B cell (primary cell): Measurements from ENCODE around the gene BACE1-AS. TPM values are rescaled to one million over a fixed set of nuclear protein-coding genes. Genes with fewer than 3 reads are reported as not detected.

ENCODE experiments used
- ATAC-seq: fragments of 200-7000 bp; cut with Tn5 transposase; one replicate; pipeline ENCODE4 v1.10.0; 2021; ENCODE audit warnings: low read depth, mild to moderate bottlenecking, moderate number of reproducible peaks, moderate library complexity
- CTCF ChIA-PET: fragments of 350-600 bp; sonication (Branson Sonifier 250); formaldehyde crosslinking; loops from one replicate; lab custom pipeline; 2021; ENCODE audit warnings: antibody characterized with exemption, inconsistent platforms; lab: Charles Lee
- POLR2A ChIA-PET: fragments of 350-600 bp; sonication (Branson Sonifier 250); formaldehyde crosslinking; loops from one replicate; lab custom pipeline; 2021; ENCODE audit warnings: antibody characterized with exemption; lab: Charles Lee
- DNase-seq: peaks from one replicate; pipeline ENCODE4 v3.0.0; 2013
- H2AFZ ChIP-seq: 2 replicates; pipeline ENCODE4 v1.6.1; 2012; ENCODE audit warnings: mild to moderate bottlenecking, low read depth, low read length; ENCODE audit not compliant: insufficient read depth, poor library complexity, severe bottlenecking
- H3K27ac ChIP-seq, 2 donors: 1 replicate in 1 of 2; 2 replicates in 1 of 2; pipeline ENCODE4 v1.5.1; 2012 to 2013; ENCODE audit warnings: low read length in 2 of 2, mild to moderate bottlenecking in 2 of 2, moderate library complexity in 1 of 2
- H3K27me3 ChIP-seq, 4 experiments: fragments of 200-600 bp in 1 of 4; sonication (generic) in 1 of 4; replicated peaks in 1 of 4; 1 replicate in 2 of 4; 2 replicates in 2 of 4; pipeline versions ENCODE4 v1.6.1 to v1.7.0; 2013 to 2016; ENCODE audit warnings: low read length in 3 of 4, mild to moderate bottlenecking in 2 of 4, mixed read lengths in 1 of 4, moderate library complexity in 1 of 4; ENCODE audit not compliant: insufficient read depth in 4 of 4, control insufficient read depth in 3 of 4; ENCODE audit errors: control extremely low read depth in 1 of 4
- H3K36me3 ChIP-seq, 2 experiments: replicated peaks in 1 of 2; 1 replicate in 1 of 2; 2 replicates in 1 of 2; pipeline versions ENCODE4 v1.6.1 to v1.7.1; 2013; ENCODE audit warnings: low read length in 1 of 2; ENCODE audit not compliant: insufficient read depth in 2 of 2, control insufficient read depth in 1 of 2; ENCODE audit errors: control extremely low read depth in 1 of 2, extremely low read depth in 1 of 2
- H3K4me1 ChIP-seq, 2 donors: fragments of 200-600 bp in 1 of 2; sonication (generic) in 1 of 2; 1 replicate in 1 of 2; 2 replicates in 1 of 2; pipeline versions ENCODE4 v1.5.1 to v1.6.1; 2013 to 2017; ENCODE audit warnings: low read length in 2 of 2; ENCODE audit not compliant: control insufficient read depth in 2 of 2, insufficient read depth in 2 of 2
- H3K4me2 ChIP-seq: replicated peaks from 2 replicates; pipeline ENCODE3; 2012; ENCODE audit warnings: mild to moderate bottlenecking, low read depth, low read length; ENCODE audit not compliant: poor library complexity, severe bottlenecking
- H3K4me3 ChIP-seq, 5 experiments: fragments of 200-600 bp in 1 of 5; sonication (generic) in 1 of 5; 1 replicate in 3 of 5; 2 replicates in 2 of 5; pipeline versions ENCODE4 v1.5.1 to v1.7.0; 2011 to 2016; ENCODE audit warnings: low read length in 4 of 5, mild to moderate bottlenecking in 4 of 5, low read depth in 2 of 5, control low read depth in 1 of 5, moderate library complexity in 1 of 5; ENCODE audit not compliant: insufficient read depth in 1 of 5; ENCODE audit errors: control extremely low read depth in 1 of 5, extremely low read depth in 1 of 5
- H3K79me2 ChIP-seq: fragments of 200-600 bp; sonication (generic); one replicate; pipeline ENCODE4 v1.6.0; 2016; ENCODE audit warnings: low read length; ENCODE audit not compliant: control insufficient read depth, insufficient read depth
- H3K9ac ChIP-seq: fragments of 200-600 bp; sonication (generic); 2 replicates; pipeline ENCODE4 v1.6.1; 2017; ENCODE audit warnings: mild to moderate bottlenecking, low read length, moderate library complexity
- H3K9me3 ChIP-seq, 3 donors: one replicate each; pipeline versions ENCODE4 v1.6.1 to v1.7.1; 2013; ENCODE audit warnings: low read length in 2 of 3; ENCODE audit not compliant: control insufficient read depth in 2 of 3, insufficient read depth in 1 of 3; ENCODE audit errors: control extremely low read depth in 1 of 3
- H4K20me1 ChIP-seq: 2 replicates; pipeline ENCODE4 v1.6.0; 2012; ENCODE audit warnings: mild to moderate bottlenecking, low read length; ENCODE audit not compliant: insufficient read depth, control insufficient read depth, poor library complexity, severe bottlenecking
- H3K27ac Mint-ChIP-seq: one replicate; pipeline ENCODE4 v1.8.0; 2021; ENCODE audit warnings: mixed read lengths
- H3K27me3 Mint-ChIP-seq: one replicate; pipeline ENCODE4 v1.8.0; 2021; ENCODE audit warnings: mixed read lengths
- H3K4me1 Mint-ChIP-seq: one replicate; pipeline ENCODE4 v1.8.0; 2021; ENCODE audit warnings: mixed read lengths
- H3K4me3 Mint-ChIP-seq: one replicate; pipeline ENCODE4 v1.8.0; 2021; ENCODE audit warnings: mixed read lengths
- H3K9me3 Mint-ChIP-seq: one replicate; pipeline ENCODE4 v1.8.0; 2022; ENCODE audit warnings: mixed read lengths; ENCODE audit not compliant: insufficient read depth
- CTCF ChIP-seq: fragments of 200-600 bp; IDR thresholded peaks from one replicate; pipeline ENCODE4 v1.8.0; 2022; ENCODE audit warnings: antibody characterized with exemption, mild to moderate bottlenecking
- EZH2 ChIP-seq: IDR thresholded peaks from 2 replicates; pipeline ENCODE4 v1.6.1; 2012; ENCODE audit warnings: borderline replicate concordance, low read depth, mild to moderate bottlenecking, moderate library complexity, low read length; ENCODE audit not compliant: insufficient read depth, poor library complexity, severe bottlenecking
- WGBS: methylation state at CpG from one replicate; pipeline ENCODE4 v1.1.5; 2013; ENCODE audit warnings: missing lambda C conversion rate; ENCODE audit not compliant: insufficient coverage; 5-methylcytosine and 5-hydroxymethylcytosine counted together
- intact Hi-C: fragments of 100-400 bp; cut with micrococcal nuclease; formaldehyde crosslinking; loops from one replicate; pipeline ENCODE4 v1.10.0; 2022
- polyA plus RNA-seq: library from polyadenylated mRNA; depleted of rRNA; stranded (reverse); fragments of >200 nt; gene quantifications from 2 replicates; pipeline ENCODE4 v1.2.3, GENCODE V29; 2012
- total RNA-seq, 2 donors: library from RNA; stranded (reverse); fragments of 120-200 nt in 1 of 2; gene quantifications; 1 replicate in 1 of 2; 2 replicates in 1 of 2; pipeline versions ENCODE4 v1.2.3 to v1.2.4, GENCODE V29; 2013 to 2022

Gene BACE1-AS
- total and polyA plus RNA-seq, 2 donors (not counting 1 experiment from before 2014, with no cell fraction given), result 3.5 to 11.2 TPM

- Histone ChIP-seq H3K27me3 (no peaks in the 10 kb centered on the region), H4K20me1 (no peaks in the 10 kb centered on the region), H2AFZ (no peak overlapping the region), H3K4me3 (no peak overlapping the region), H3K9me3 (no peaks in the 10 kb centered on the region), H3K9ac (no peak overlapping the region), H3K36me3 (peaks cover 0 to 61% of the 10 kb centered on the region in 2 experiments), H3K4me1 (no peaks in the 10 kb centered on the region), H3K79me2 (no peaks in the 10 kb centered on the region), H3K27ac (no peak overlapping the region), H3K4me2 (no peak overlapping the region)
- intact Hi-C loops, result no loop called here
- POLR2A ChIA-PET, result no interaction called here
- Mint-ChIP-seq H3K4me3 (no peak overlapping the region), H3K4me1 (no peaks in the 10 kb centered on the region), H3K27me3 (no peaks in the 10 kb centered on the region), H3K9me3 (no peaks in the 10 kb centered on the region), H3K27ac (no peak overlapping the region)
- ATAC-seq (no peak), DNase-seq (no peak)
- WGBS, result no CpG with 5 or more reads among the region's 2 CpGs
- CTCF ChIA-PET, result interaction anchor here (0.5 to 1.5 kb wide), 2 partner anchors 12 to 14 kb away, joined by 4 to 5 read pairs; no protein-coding TSS in a partner anchor
- no peak for TF ChIP-seq EZH2
- TF ChIP-seq CTCF, result no peak
Observed at GRCh38 chr11:117284053-117284452, 7.1 kb upstream of the BACE1-AS start.

- no peak overlapping the region for H3K9ac ChIP-seq
- no peaks in the 10 kb centered on the region for H3K9me3 ChIP-seq
- H3K4me1 ChIP-seq, result no peaks in the 10 kb centered on the region
- no peak overlapping the region for H3K4me2 ChIP-seq
- ATAC-seq (no peak), DNase-seq (no peak)
- Mint-ChIP-seq H3K27ac (no peak overlapping the region), H3K4me1 (no peaks in the 10 kb centered on the region), H3K9me3 (no peaks in the 10 kb centered on the region), H3K4me3 (no peak overlapping the region), H3K27me3 (no peaks in the 10 kb centered on the region)
- H2AFZ ChIP-seq, result no peak overlapping the region
- H3K36me3 ChIP-seq, result peaks cover 0 to 50% of the 10 kb centered on the region in 2 experiments
- H3K79me2 ChIP-seq, result no peaks in the 10 kb centered on the region
- ChIA-PET POLR2A (no interaction called here), CTCF (no interaction called here)
- intact Hi-C loops, result no loop called here
- H4K20me1 ChIP-seq, result no peaks in the 10 kb centered on the region
- no peak overlapping the region for H3K4me3 ChIP-seq
- TF ChIP-seq CTCF, result no peak
- TF ChIP-seq EZH2, result no peak
- H3K27me3 ChIP-seq, result no peaks in the 10 kb centered on the region
- WGBS, result 100% methylated on average over 1 of the region's 2 CpGs
- no peak overlapping the region for H3K27ac ChIP-seq
Observed at GRCh38 chr11:117286588-117286987, 4.6 kb upstream of the BACE1-AS start.
